Psoas muscle (tissue), 8 donors: Measurements from ENCODE around the gene DMXL2. TPM values are rescaled to one million over a fixed set of nuclear protein-coding genes. Genes with fewer than 3 reads are reported as not detected.

Experiments
- ATAC-seq, 4 donors: fragments of 200-7000 bp; cut with Tn5 transposase; one replicate each; pipeline ENCODE4 v1.9.1; 2020; ENCODE audit warnings: moderate library complexity in 3 of 4, mild to moderate bottlenecking in 2 of 4
- DNase-seq, 2 donors: peaks; one replicate each; pipeline ENCODE4 v3.0.0-alpha.2; 2020
- H3K27ac ChIP-seq: fragments of 200-600 bp; one replicate; pipeline ENCODE4 v1.8.0; 2022
- H3K27me3 ChIP-seq, 3 donors: fragments of 200-600 bp in 1 of 3; one replicate each; pipeline versions ENCODE4 v1.6.1 to v1.8.0; 2013 to 2022; ENCODE audit warnings: low read length in 2 of 3, mild to moderate bottlenecking in 2 of 3, moderate library complexity in 1 of 3; ENCODE audit not compliant: insufficient read depth in 3 of 3
- H3K36me3 ChIP-seq, 2 donors: fragments of 200-600 bp in 1 of 2; one replicate each; pipeline versions ENCODE4 v1.6.1 to v1.8.0; 2013 to 2022; ENCODE audit warnings: low read depth in 1 of 2, mild to moderate bottlenecking in 1 of 2, moderate library complexity in 1 of 2; ENCODE audit not compliant: insufficient read depth in 1 of 2
- H3K4me1 ChIP-seq: fragments of 200-600 bp; one replicate; pipeline ENCODE4 v1.8.0; 2022
- H3K4me3 ChIP-seq: fragments of 200-600 bp; one replicate; pipeline ENCODE4 v1.8.0; 2022; ENCODE audit warnings: mild to moderate bottlenecking
- H3K9me3 ChIP-seq: fragments of 200-600 bp; one replicate; pipeline ENCODE4 v1.8.0; 2022
- CTCF ChIP-seq: fragments of 200-600 bp; IDR thresholded peaks from one replicate; pipeline ENCODE4 v1.8.0; 2022; ENCODE audit warnings: antibody characterized with exemption
- WGBS, 3 donors: extraction: QIAGEN DNeasy Blood & Tissue Kit; methylation state at CpG; one replicate each; pipeline versions ENCODE4 v1.1.6 to v1.1.7; 2013; 5-methylcytosine and 5-hydroxymethylcytosine counted together
- intact Hi-C, 2 donors: fragments of 100-400 bp; cut with DNase I; formaldehyde crosslinking; loops; one replicate each; pipeline versions ENCODE4 v1.11.0 to v1.14.2; 2022
- polyA plus RNA-seq, 3 donors: library from polyadenylated mRNA; stranded (reverse); fragments of 200-250 nt; gene quantifications; one replicate each; pipeline ENCODE4 v1.2.3, GENCODE V29; 2013
- total RNA-seq, 4 donors: library from RNA; stranded (reverse); fragmentation: NEBNext Ultra II Directional in 2 of 4; extraction: Animal tissue kit (Norgen Biotek cat#: 25700) in 2 of 4; gene quantifications; one replicate each; pipeline versions ENCODE4 v1.2.1 to v1.2.4, GENCODE V29; 2021 to 2023
- donor health status: healthy with polysubstance abuse.
- donor health status: DM: no; HTN: no; CAD: no; lungs with moderate emphysema.
- donor health status: Bipolar disorder and iron deficiency.
- donor health status: healthy.
- donor health status: DM: yes; HTN: yes; CAD: no.
- donor health status: DM: no; HTN: no; CAD: no.
- donor health status: DM: no; HTN: no; CAD: no.
- donor health status: DM: yes; HTN: yes; CAD: no.

The DMXL2 gene
- total and polyA plus RNA-seq, 7 donors: 1.9 to 8.0 (median 3.1) TPM

GRCh38 chr15:51561271-51561670 is 61.3 kb downstream of the DMXL2 start:
- no peak for ATAC-seq
- Histone ChIP-seq H3K36me3 (no peaks in the 10 kb centered on the region), H3K9me3 (no peaks in the 10 kb centered on the region), H3K4me3 (no peak overlapping the region), H3K27me3 (no peaks in the 10 kb centered on the region), H3K4me1 (no peaks in the 10 kb centered on the region), H3K27ac (no peak overlapping the region)
- TF ChIP-seq CTCF: no peak
- intact Hi-C loops: no loop called here
- DNase-seq: no peak
- WGBS, 3 donors: 69 to 89% (median 74%) methylated on average over 5 of the region's 5 CpGs

DNA sequence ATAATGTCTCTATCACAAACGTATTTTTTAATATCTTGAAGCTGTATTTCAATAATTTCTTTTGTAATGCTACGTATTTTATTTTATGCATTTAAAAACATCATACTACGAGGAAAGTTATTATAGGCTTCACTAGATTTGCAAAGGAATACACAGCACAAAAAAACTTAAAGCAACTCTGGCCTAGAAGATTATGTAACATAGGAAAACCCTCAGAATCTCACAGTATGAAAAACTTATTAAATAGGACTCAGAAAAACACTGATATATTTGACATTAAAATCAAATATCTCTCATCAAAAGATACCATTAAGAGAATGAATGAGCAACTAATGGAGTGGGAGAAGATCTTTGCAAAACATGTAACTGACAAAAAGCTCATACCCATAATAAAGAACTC is 63.7 kb downstream of the DMXL2 start:
- no peaks in the 10 kb centered on the region for H3K4me1 ChIP-seq
- no peaks in the 10 kb centered on the region for H3K9me3 ChIP-seq
- no peaks in the 10 kb centered on the region for H3K36me3 ChIP-seq
- DNase-seq (no peak), ATAC-seq (no peak)
- no peak for TF ChIP-seq CTCF
- H3K27ac ChIP-seq: no peak overlapping the region
- intact Hi-C loops: no loop called here
- WGBS, 3 donors: 93 to 95% (median 94%) methylated on average over 3 of the region's 3 CpGs
- no peaks in the 10 kb centered on the region for H3K27me3 ChIP-seq
- no peak overlapping the region for H3K4me3 ChIP-seq

GRCh38 chr15:51558411-51558810 is 64.2 kb downstream of the DMXL2 start:
- intact Hi-C loops: no loop called here
- WGBS, 3 donors: 68 to 79% (median 77%) methylated on average over 3 of the region's 3 CpGs
- no peak for TF ChIP-seq CTCF
- H3K4me1 ChIP-seq: no peaks in the 10 kb centered on the region
- H3K36me3 ChIP-seq: no peaks in the 10 kb centered on the region
- H3K27ac ChIP-seq: no peak overlapping the region
- H3K4me3 ChIP-seq: no peak overlapping the region
- DNase-seq: no peak
- H3K9me3 ChIP-seq: no peaks in the 10 kb centered on the region
- no peaks in the 10 kb centered on the region for H3K27me3 ChIP-seq
- ATAC-seq: no peak

GRCh38 chr15:51550841-51551240 is 71.7 kb downstream of the DMXL2 start:
- 58 to 63% (median 59%) methylated on average over 2 of the region's 2 CpGs for WGBS, 3 donors
- intact Hi-C loops: no loop called here
- no peak for ATAC-seq

More at GRCh38 chr15:51550841-51551240, 71.7 kb downstream of the DMXL2 start:
- Histone ChIP-seq H3K27ac (no peak overlapping the region), H3K4me1 (no peaks in the 10 kb centered on the region), H3K36me3 (no peaks in the 10 kb centered on the region), H3K9me3 (no peaks in the 10 kb centered on the region), H3K4me3 (no peak overlapping the region), H3K27me3 (no peaks in the 10 kb centered on the region)
- no peak for TF ChIP-seq CTCF
- no peak for DNase-seq
